ENCODE results near the gene ZBTB39. TPM values are rescaled to one million over a fixed set of nuclear protein-coding genes. Genes with fewer than 3 reads are reported as not detected.

The ZBTB39 gene
- total RNA-seq, 1 donor from 2014 or later, result 28.6 TPM

DNA sequence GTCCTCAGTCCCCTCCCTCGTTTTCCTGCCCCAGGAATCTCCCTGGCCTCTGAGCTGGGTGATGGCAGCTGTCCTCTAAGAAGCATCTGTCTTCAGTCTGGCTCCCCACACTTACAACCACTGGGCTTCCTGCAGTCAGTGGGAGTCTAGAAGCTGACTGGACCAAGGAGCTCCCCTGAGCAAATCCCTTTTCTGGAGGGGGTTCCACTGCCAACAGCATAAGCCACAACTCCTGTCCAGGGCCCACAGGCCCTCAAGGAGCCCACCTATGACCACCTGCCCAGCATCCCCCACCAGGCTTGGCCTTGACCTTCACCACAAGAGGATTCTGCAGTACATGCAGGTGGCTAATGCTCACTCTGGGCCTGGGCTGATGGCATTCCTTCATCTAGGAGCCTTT lies 53.0 kb downstream of the ZBTB39 start:
- no peak overlapping the region for H3K27ac Mint-ChIP-seq (ENCODE audit: unreplicated experiment)
- DNase-seq (ENCODE audit: low read depth, low spot score), result no peak
- peaks cover 2% of the 10 kb centered on the region for H3K9me3 Mint-ChIP-seq
- TF ChIP-seq, protein P1, sequence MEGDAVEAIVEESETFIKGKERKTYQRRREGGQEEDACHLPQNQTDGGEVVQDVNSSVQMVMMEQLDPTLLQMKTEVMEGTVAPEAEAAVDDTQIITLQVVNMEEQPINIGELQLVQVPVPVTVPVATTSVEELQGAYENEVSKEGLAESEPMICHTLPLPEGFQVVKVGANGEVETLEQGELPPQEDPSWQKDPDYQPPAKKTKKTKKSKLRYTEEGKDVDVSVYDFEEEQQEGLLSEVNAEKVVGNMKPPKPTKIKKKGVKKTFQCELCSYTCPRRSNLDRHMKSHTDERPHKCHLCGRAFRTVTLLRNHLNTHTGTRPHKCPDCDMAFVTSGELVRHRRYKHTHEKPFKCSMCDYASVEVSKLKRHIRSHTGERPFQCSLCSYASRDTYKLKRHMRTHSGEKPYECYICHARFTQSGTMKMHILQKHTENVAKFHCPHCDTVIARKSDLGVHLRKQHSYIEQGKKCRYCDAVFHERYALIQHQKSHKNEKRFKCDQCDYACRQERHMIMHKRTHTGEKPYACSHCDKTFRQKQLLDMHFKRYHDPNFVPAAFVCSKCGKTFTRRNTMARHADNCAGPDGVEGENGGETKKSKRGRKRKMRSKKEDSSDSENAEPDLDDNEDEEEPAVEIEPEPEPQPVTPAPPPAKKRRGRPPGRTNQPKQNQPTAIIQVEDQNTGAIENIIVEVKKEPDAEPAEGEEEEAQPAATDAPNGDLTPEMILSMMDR (conservative IDR thresholded peaks at IDR 0.05), result no peak
- no peak overlapping the region for H3K4me3 Mint-ChIP-seq
- no peaks in the 10 kb centered on the region for H3K4me1 Mint-ChIP-seq
- no peaks in the 10 kb centered on the region for H3K36me3 Mint-ChIP-seq (ENCODE audit: low read depth)
- peaks cover 2% of the 10 kb centered on the region for H3K27me3 Mint-ChIP-seq (ENCODE audit: low read depth)

DNA sequence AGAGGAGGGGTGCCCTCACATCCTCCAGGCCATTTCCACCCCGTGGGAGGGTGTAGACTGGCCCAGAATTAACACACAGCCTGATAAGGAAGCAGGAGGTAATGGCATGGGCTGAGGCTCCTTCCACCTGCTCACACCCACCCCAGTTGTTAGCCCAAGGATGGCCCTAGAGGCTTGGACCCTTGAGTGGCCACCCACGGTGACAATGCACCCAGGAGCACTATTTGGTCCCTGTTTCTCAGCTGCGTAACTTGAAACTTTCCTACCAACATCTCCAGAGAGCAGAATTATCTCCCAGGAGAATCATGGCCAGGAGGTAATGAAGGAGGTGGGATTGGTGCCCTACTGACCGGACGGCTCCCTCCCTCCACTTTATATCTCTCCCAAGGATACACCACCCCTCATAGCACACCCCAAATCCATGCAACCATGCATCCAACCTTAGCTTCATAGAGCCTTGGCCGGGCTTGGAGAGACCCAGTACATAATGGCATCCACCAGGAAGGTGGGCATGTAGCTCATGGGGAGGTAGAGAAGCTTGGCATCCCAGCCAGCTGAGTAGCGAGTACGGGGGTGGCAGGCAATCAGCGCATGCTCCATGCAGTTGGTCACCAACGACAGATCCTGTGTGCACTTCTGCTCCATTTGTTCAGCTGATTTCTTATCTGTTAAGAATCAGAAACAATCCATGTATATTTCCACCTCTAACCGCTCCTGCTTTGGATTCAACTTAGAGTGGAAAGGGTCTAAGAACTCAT lies 54.6 kb downstream of the ZBTB39 start:
- H3K27me3 Mint-ChIP-seq (ENCODE audit: low read depth), result no peaks in the 10 kb centered on the region

DNA sequence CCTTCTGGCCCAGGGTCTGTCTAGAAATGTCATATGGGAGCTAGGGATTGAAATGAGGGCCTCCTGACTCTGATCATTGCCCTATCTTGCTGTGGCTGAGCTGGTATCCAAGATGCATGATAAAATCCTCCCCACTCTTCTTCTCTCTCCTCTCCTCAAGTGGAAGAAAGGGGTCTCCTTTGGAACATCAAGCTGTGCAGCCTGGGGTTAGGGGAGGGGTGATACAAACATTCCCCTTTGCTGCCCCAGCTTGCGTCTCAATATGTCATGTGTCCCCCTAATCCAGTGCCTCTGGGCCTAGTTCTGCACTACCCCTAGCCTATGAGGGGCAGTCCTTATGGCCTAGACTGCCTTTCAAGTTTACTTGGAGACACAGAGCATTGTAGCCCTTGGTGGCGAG lies 57.5 kb downstream of the ZBTB39 start:
- Mint-ChIP-seq H3K36me3 (ENCODE audit: low read depth) (no peaks in the 10 kb centered on the region), H3K9me3 (peaks cover 13% of the 10 kb centered on the region), H3K27me3 (ENCODE audit: low read depth) (peaks cover 10% of the 10 kb centered on the region), H3K27ac (ENCODE audit: unreplicated experiment) (no peak overlapping the region), H3K4me1 (no peaks in the 10 kb centered on the region), H3K4me3 (no peak overlapping the region)
- TF ChIP-seq, protein P1 (conservative IDR thresholded peaks at IDR 0.05), result no peak
- no peak for DNase-seq (ENCODE audit: low read depth, low spot score)

More for the DNA sequence above, 54.6 kb downstream of the ZBTB39 start:
- TF ChIP-seq, protein P1 (conservative IDR thresholded peaks at IDR 0.05), result no peak
- H3K9me3 Mint-ChIP-seq, result peaks cover 6% of the 10 kb centered on the region
- H3K27ac Mint-ChIP-seq (ENCODE audit: unreplicated experiment), result no peak overlapping the region
- H3K4me3 Mint-ChIP-seq, result no peak overlapping the region
- H3K36me3 Mint-ChIP-seq (ENCODE audit: low read depth), result no peaks in the 10 kb centered on the region
- DNase-seq (ENCODE audit: low read depth, low spot score), result no peak
- H3K4me1 Mint-ChIP-seq, result no peaks in the 10 kb centered on the region

Other genes starting within 250 kb of the ZBTB39 start
- gene HSD17B6, start 243.2 kb downstream of the ZBTB39 start, total RNA-seq, result 2.6 and 2.7 TPM in 2 replicates
- gene SDR9C7, start 72.1 kb downstream of the ZBTB39 start, total RNA-seq, result not detected in 2 replicates
- 0.34 and 0.44 TPM in 2 replicates for gene RDH16, start 48.9 kb downstream of the ZBTB39 start, total RNA-seq
- 0.51 TPM in 1 of 2 replicates, not detected in the other for gene TAC3, start 10.0 kb upstream of the ZBTB39 start, total RNA-seq
- 0.25 and 0.40 TPM in 2 replicates for gene MYO1A, start 43.6 kb upstream of the ZBTB39 start, total RNA-seq
- gene NEMP1, start 72.2 kb upstream of the ZBTB39 start, total RNA-seq, result 44.0 and 49.6 TPM in 2 replicates
- gene NAB2, start 82.6 kb upstream of the ZBTB39 start, total RNA-seq, result 58.0 and 61.2 TPM in 2 replicates
- 40.2 and 41.7 TPM in 2 replicates for gene STAT6, start 104.8 kb upstream of the ZBTB39 start, total RNA-seq
- gene LRP1, start 121.9 kb upstream of the ZBTB39 start, total RNA-seq, result 61.8 and 62.7 TPM in 2 replicates
- gene LRP1-AS, start 141.1 kb upstream of the ZBTB39 start, total RNA-seq, result not detected in 2 replicates
- gene NXPH4, start 210.2 kb upstream of the ZBTB39 start, total RNA-seq, result 0.71 and 0.91 TPM in 2 replicates
- gene SHMT2, start 223.2 kb upstream of the ZBTB39 start, total RNA-seq, result 225 and 230 TPM in 2 replicates
- 3.8 and 4.1 TPM in 2 replicates for gene STAC3, start 244.6 kb upstream of the ZBTB39 start, total RNA-seq